ENCODE data around the gene CFAP52.

The CFAP52 gene

GRCh38 chr17:9669551-9670008 is 93.1 kb downstream of the CFAP52 start:
- Histone ChIP-seq H3K4me3 (ENCODE audit: low read length) (no peak overlapping the region), H3K9me2 (replicated peaks; ENCODE audit: insufficient read depth, low read length) (no peaks in the 10 kb centered on the region), H2AFZ (ENCODE audit: low read length) (no peak overlapping the region), H3K27ac (ENCODE audit: low read length) (no peak overlapping the region), H3K9me3 (replicated peaks; ENCODE audit: insufficient read depth, low read length) (no peaks in the 10 kb centered on the region), H3F3A (ENCODE audit: insufficient read depth, low read length) (no peaks in the 10 kb centered on the region), H3K27me3 (replicated peaks; ENCODE audit: insufficient read depth, low read length) (no peaks in the 10 kb centered on the region; the same call in 1 of the 2 replicates), H3K79me2 (ENCODE audit: low read length) (no peaks in the 10 kb centered on the region), H3K36me3 (replicated peaks; ENCODE audit: insufficient read depth, low read length) (no peaks in the 10 kb centered on the region), H3K4me1 (ENCODE audit: low read length) (no peaks in the 10 kb centered on the region), H4K20me1 (ENCODE audit: insufficient read depth, low read length) (no peaks in the 10 kb centered on the region), H3K4me2 (ENCODE audit: low read depth, low read length) (no peak overlapping the region), H3K9ac (ENCODE audit: low read length) (no peak overlapping the region)
- no peak for DNase-seq
- TF ChIP-seq, protein P1, sequence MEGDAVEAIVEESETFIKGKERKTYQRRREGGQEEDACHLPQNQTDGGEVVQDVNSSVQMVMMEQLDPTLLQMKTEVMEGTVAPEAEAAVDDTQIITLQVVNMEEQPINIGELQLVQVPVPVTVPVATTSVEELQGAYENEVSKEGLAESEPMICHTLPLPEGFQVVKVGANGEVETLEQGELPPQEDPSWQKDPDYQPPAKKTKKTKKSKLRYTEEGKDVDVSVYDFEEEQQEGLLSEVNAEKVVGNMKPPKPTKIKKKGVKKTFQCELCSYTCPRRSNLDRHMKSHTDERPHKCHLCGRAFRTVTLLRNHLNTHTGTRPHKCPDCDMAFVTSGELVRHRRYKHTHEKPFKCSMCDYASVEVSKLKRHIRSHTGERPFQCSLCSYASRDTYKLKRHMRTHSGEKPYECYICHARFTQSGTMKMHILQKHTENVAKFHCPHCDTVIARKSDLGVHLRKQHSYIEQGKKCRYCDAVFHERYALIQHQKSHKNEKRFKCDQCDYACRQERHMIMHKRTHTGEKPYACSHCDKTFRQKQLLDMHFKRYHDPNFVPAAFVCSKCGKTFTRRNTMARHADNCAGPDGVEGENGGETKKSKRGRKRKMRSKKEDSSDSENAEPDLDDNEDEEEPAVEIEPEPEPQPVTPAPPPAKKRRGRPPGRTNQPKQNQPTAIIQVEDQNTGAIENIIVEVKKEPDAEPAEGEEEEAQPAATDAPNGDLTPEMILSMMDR (IDR thresholded peaks at IDR 0.05; ENCODE audit: low read length) = no peak
- no peak for TF ChIP-seq EZH2 (optimal IDR thresholded peaks at IDR 0.05; ENCODE audit: low read depth, low read length)
- TF ChIP-seq EZH2phosphoT487 (IDR thresholded peaks at IDR 0.05; ENCODE audit: low read length) = no peak

- DNase-seq = no peak
- no peak for TF ChIP-seq EZH2phosphoT487 (IDR thresholded peaks at IDR 0.05; ENCODE audit: low read length)
- TF ChIP-seq, protein P1 (IDR thresholded peaks at IDR 0.05; ENCODE audit: low read length) = no peak
- TF ChIP-seq EZH2 (optimal IDR thresholded peaks at IDR 0.05; ENCODE audit: low read depth, low read length) = no peak
- Histone ChIP-seq H3K4me3 (ENCODE audit: low read length) (no peak overlapping the region), H3K36me3 (replicated peaks; ENCODE audit: insufficient read depth, low read length) (no peaks in the 10 kb centered on the region), H3K4me1 (ENCODE audit: low read length) (no peaks in the 10 kb centered on the region), H3K9ac (ENCODE audit: low read length) (no peak overlapping the region), H3K27me3 (replicated peaks; ENCODE audit: insufficient read depth, low read length) (no peaks in the 10 kb centered on the region; the same call in 1 of the 2 replicates), H3K27ac (ENCODE audit: low read length) (no peak overlapping the region), H3K79me2 (ENCODE audit: low read length) (no peaks in the 10 kb centered on the region), H4K20me1 (ENCODE audit: insufficient read depth, low read length) (no peaks in the 10 kb centered on the region), H3F3A (ENCODE audit: insufficient read depth, low read length) (no peaks in the 10 kb centered on the region), H3K9me2 (replicated peaks; ENCODE audit: insufficient read depth, low read length) (no peaks in the 10 kb centered on the region), H3K9me3 (replicated peaks; ENCODE audit: insufficient read depth, low read length) (no peaks in the 10 kb centered on the region), H2AFZ (ENCODE audit: low read length) (no peak overlapping the region), H3K4me2 (ENCODE audit: low read depth, low read length) (no peak overlapping the region)
Measured at GRCh38 chr17:9670596-9670995, 94.2 kb downstream of the CFAP52 start.

DNA sequence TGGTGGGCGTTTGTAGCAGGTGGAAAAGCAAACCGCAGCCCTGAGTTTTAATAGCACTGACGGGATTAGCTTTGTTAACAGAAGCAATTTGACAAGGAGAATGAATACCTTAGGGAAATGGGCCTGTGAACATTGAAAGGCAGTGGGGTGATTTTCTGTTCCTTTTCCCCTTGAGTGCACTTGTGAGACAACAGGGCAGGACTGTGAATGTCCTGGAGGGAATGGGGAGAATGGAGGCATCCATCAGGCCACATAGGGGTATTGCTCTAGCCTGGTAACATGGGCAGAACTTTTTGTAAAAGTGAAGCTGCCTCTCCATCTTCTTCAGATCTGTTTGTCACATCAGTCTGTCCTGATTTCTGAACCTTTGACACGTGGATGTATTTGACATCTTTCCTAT is 95.1 kb downstream of the CFAP52 start:
- Histone ChIP-seq H3K4me3 (ENCODE audit: low read length) (no peak overlapping the region), H3K79me2 (ENCODE audit: low read length) (no peaks in the 10 kb centered on the region), H3K4me2 (ENCODE audit: low read depth, low read length) (no peak overlapping the region), H3K4me1 (ENCODE audit: low read length) (no peaks in the 10 kb centered on the region), H3F3A (ENCODE audit: insufficient read depth, low read length) (no peaks in the 10 kb centered on the region), H3K9me2 (replicated peaks; ENCODE audit: insufficient read depth, low read length) (no peaks in the 10 kb centered on the region), H3K9me3 (replicated peaks; ENCODE audit: insufficient read depth, low read length) (no peaks in the 10 kb centered on the region), H4K20me1 (ENCODE audit: insufficient read depth, low read length) (no peaks in the 10 kb centered on the region), H3K9ac (ENCODE audit: low read length) (no peak overlapping the region), H3K27ac (ENCODE audit: low read length) (no peak overlapping the region), H3K27me3 (replicated peaks; ENCODE audit: insufficient read depth, low read length) (no peaks in the 10 kb centered on the region; the same call in 1 of the 2 replicates), H3K36me3 (replicated peaks; ENCODE audit: insufficient read depth, low read length) (no peaks in the 10 kb centered on the region), H2AFZ (ENCODE audit: low read length) (no peak overlapping the region)
- no peak for DNase-seq
- TF ChIP-seq, protein P1 (IDR thresholded peaks at IDR 0.05; ENCODE audit: low read length) = no peak
- TF ChIP-seq EZH2phosphoT487 (IDR thresholded peaks at IDR 0.05; ENCODE audit: low read length) (no peak), EZH2 (optimal IDR thresholded peaks at IDR 0.05; ENCODE audit: low read depth, low read length) (no peak)
